Naive thymus-derived CD4-positive, alpha-beta T cell (primary cell): ENCODE results near the gene C4orf36. TPM values are rescaled to one million over a fixed set of nuclear protein-coding genes. Genes with fewer than 3 reads are reported as not detected.
A peak's percentile ranks its signal among the peaks of the same experiment; 100 is the strongest.

ENCODE experiments used
- ATAC-seq: fragments of 150-1000 bp; cut with Tn5 transposase; 2 replicates; pipeline ENCODE4 v1.10.0; 2021; ENCODE audit warnings: mild to moderate bottlenecking, moderate library complexity
- CTCF ChIA-PET: fragments of 350-600 bp; sonication (Branson Sonifier 250); formaldehyde crosslinking; loops from one replicate; lab custom pipeline; 2021; ENCODE audit warnings: antibody characterized with exemption; lab: Charles Lee
- POLR2A ChIA-PET: fragments of 350-600 bp; sonication (Branson Sonifier 250); formaldehyde crosslinking; loops from one replicate; lab custom pipeline; 2021; ENCODE audit warnings: antibody characterized with exemption, inconsistent platforms; lab: Charles Lee
- DNase-seq, 9 donors: peaks; one replicate each; pipeline versions ENCODE4 v3.0.0 to v3.0.0-alpha.2; 2020 to 2022; ENCODE audit warnings: mixed read lengths in 1 of 9
- H3K27ac ChIP-seq: one replicate; pipeline ENCODE4 v1.7.0; 2013; ENCODE audit warnings: mild to moderate bottlenecking, low read depth, low read length, moderate library complexity
- H3K27me3 ChIP-seq, 2 donors: one replicate each; pipeline ENCODE4 v1.7.0; 2013; ENCODE audit warnings: low read length in 2 of 2, mild to moderate bottlenecking in 2 of 2, moderate library complexity in 2 of 2; ENCODE audit not compliant: control insufficient read depth in 2 of 2, insufficient read depth in 2 of 2
- H3K36me3 ChIP-seq, 3 experiments: 1 replicate in 2 of 3; 2 replicates in 1 of 3; pipeline ENCODE4 v1.7.0; 2013; ENCODE audit warnings: low read length in 3 of 3, mild to moderate bottlenecking in 3 of 3, moderate library complexity in 1 of 3; ENCODE audit not compliant: insufficient read depth in 3 of 3, control insufficient read depth in 2 of 3
- H3K4me1 ChIP-seq, 2 donors: one replicate each; pipeline ENCODE4 v1.7.0; 2013; ENCODE audit warnings: low read length in 2 of 2, mild to moderate bottlenecking in 2 of 2, moderate library complexity in 1 of 2; ENCODE audit not compliant: control insufficient read depth in 2 of 2, insufficient read depth in 2 of 2
- H3K4me3 ChIP-seq: 2 replicates; pipeline ENCODE4 v1.7.0; 2013; ENCODE audit warnings: mild to moderate bottlenecking, low read length
- H3K9me3 ChIP-seq, 3 experiments: 1 replicate in 2 of 3; 2 replicates in 1 of 3; pipeline ENCODE4 v1.7.0; 2013; ENCODE audit warnings: low read length in 3 of 3; ENCODE audit not compliant: control insufficient read depth in 2 of 3
- H3K27ac Mint-ChIP-seq, 9 donors: one replicate each; pipeline ENCODE4 v1.8.0; 2020 to 2022; ENCODE audit warnings: mixed read lengths in 9 of 9, mild to moderate bottlenecking in 8 of 9, moderate library complexity in 5 of 9, inconsistent platforms in 2 of 9
- H3K27me3 Mint-ChIP-seq, 5 donors: one replicate each; pipeline ENCODE4 v1.8.0; 2021 to 2022; ENCODE audit warnings: mixed read lengths in 5 of 5, mild to moderate bottlenecking in 1 of 5
- H3K36me3 Mint-ChIP-seq, 5 donors: one replicate each; pipeline ENCODE4 v1.8.0; 2020 to 2022; ENCODE audit warnings: mixed read lengths in 5 of 5, mild to moderate bottlenecking in 3 of 5, inconsistent platforms in 1 of 5
- H3K4me1 Mint-ChIP-seq, 7 donors: one replicate each; pipeline ENCODE4 v1.8.0; 2020 to 2022; ENCODE audit warnings: mixed read lengths in 7 of 7, mild to moderate bottlenecking in 3 of 7, inconsistent platforms in 1 of 7
- H3K4me3 Mint-ChIP-seq, 10 donors: one replicate each; pipeline ENCODE4 v1.8.0; 2020 to 2022; ENCODE audit warnings: mild to moderate bottlenecking in 10 of 10, mixed read lengths in 10 of 10, moderate library complexity in 6 of 10, inconsistent platforms in 2 of 10
- H3K9me3 Mint-ChIP-seq, 11 donors: one replicate each; pipeline ENCODE4 v1.8.0; 2020 to 2022; ENCODE audit warnings: mixed read lengths in 11 of 11, mild to moderate bottlenecking in 4 of 11, inconsistent platforms in 1 of 11, moderate library complexity in 1 of 11
- intact Hi-C, 2 donors: fragments of 100-400 bp; cut with micrococcal nuclease; formaldehyde crosslinking; loops; one replicate each; pipeline ENCODE4 v1.15.1; 2023
- polyA plus RNA-seq, 2 donors: library from polyadenylated mRNA; unstranded; fragments of 300-500 nt; fragmentation: Illumina TruSeq; gene quantifications; one replicate each; pipeline ENCODE4 v1.2.3, GENCODE V29; 2021
- total RNA-seq, 6 experiments: library from RNA in 5 of 6; stranded (reverse) in 5 of 6; gene quantifications; 1 replicate in 5 of 6; 2 replicates in 1 of 6; pipeline ENCODE4 v1.2.3 and lab custom pipeline; 2021 to 2026

Gene C4orf36
- total and polyA plus RNA-seq, 7 experiments from 2014 or later = not detected

GRCh38 chr4:86935853-86936733 is 43.9 kb upstream of the C4orf36 start:
- Histone ChIP-seq H3K27me3 (no peaks in the 10 kb centered on the region), H3K27ac (peak overlapping the region; percentile 90), H3K4me3 (peak overlapping the region; percentile 91), H3K36me3 (peaks cover 0 to 8% (median 0%) of the 10 kb centered on the region in 3 experiments), H3K9me3 (no peaks in the 10 kb centered on the region), H3K4me1 (peaks cover 31% of the 10 kb centered on the region in 2 donors)
- CTCF ChIA-PET = interaction anchor here (0.7 to 3.5 kb wide), 3 partner anchors 14 to 157 kb away, joined by 5 to 17 read pairs (median 12); no protein-coding TSS in a partner anchor
- Mint-ChIP-seq H3K4me3 (peak overlapping the region; percentile 92 to 97 (median 94)), H3K27me3 (no peaks in the 10 kb centered on the region), H3K27ac (peak overlapping the region; percentile 91 to 97 (median 96)), H3K36me3 (peaks cover 0 to 5% (median 0%) of the 10 kb centered on the region in 5 donors), H3K9me3 (no peaks in the 10 kb centered on the region), H3K4me1 (peaks cover 39 to 70% (median 57%) of the 10 kb centered on the region in 7 donors)
- POLR2A ChIA-PET = interaction anchor here (0.6 to 11.5 kb wide), 13 partner anchors 9 to 455 kb away, joined by 3 to 193 read pairs (median 4); partner anchors contain the start of gene HSD17B11
- ATAC-seq (peak; percentile 57), DNase-seq (peak; percentile 44 to 78 (median 72))
- intact Hi-C loops = loop anchor here (1.0 to 10.0 kb wide), 15 partner anchors 9 to 1889 kb away; partner anchors contain the start of genes PPM1K (in 2 of the 2), HERC3 (in 1 of the 2), HERC5 (in 1 of the 2) and HSD17B11 (in 1 of the 2)

- H3K27ac ChIP-seq = peak overlapping the region; percentile 90
- ChIA-PET CTCF (interaction anchor here (1.1 to 3.0 kb wide), 3 partner anchors 26 to 157 kb away, joined by 3 to 18 read pairs (median 17); no protein-coding TSS in a partner anchor), POLR2A (interaction anchor here (0.9 to 11.5 kb wide), 12 partner anchors 10 to 487 kb away, joined by 3 to 193 read pairs (median 4); partner anchors contain the start of genes HSD17B11 and NUDT9)
- Mint-ChIP-seq H3K9me3 (no peaks in the 10 kb centered on the region), H3K4me3 (peak overlapping the region; percentile 92 to 97 (median 94)), H3K27me3 (no peaks in the 10 kb centered on the region), H3K4me1 (peaks cover 37 to 66% (median 57%) of the 10 kb centered on the region in 7 donors), H3K36me3 (peaks cover 0 to 8% (median 0%) of the 10 kb centered on the region in 5 donors), H3K27ac (peak overlapping the region; percentile 91 to 97 (median 96))
- H3K9me3 ChIP-seq = no peaks in the 10 kb centered on the region
- H3K36me3 ChIP-seq = peaks cover 0 to 8% (median 0%) of the 10 kb centered on the region in 3 experiments
- no peak for DNase-seq
- ATAC-seq = no peak
- intact Hi-C loops = loop anchor here (1.0 to 10.0 kb wide), 12 partner anchors 42 to 1889 kb away; partner anchors contain the start of genes PPM1K (in 2 of the 2), HERC3 (in 1 of the 2), HERC5 (in 1 of the 2) and HSD17B11 (in 1 of the 2)
- no peaks in the 10 kb centered on the region for H3K27me3 ChIP-seq
- peak overlapping the region; percentile 91 for H3K4me3 ChIP-seq
- H3K4me1 ChIP-seq = peaks cover 31% of the 10 kb centered on the region in 2 donors
Measured at GRCh38 chr4:86935566-86935852, 43.3 kb upstream of the C4orf36 start.

- Mint-ChIP-seq H3K9me3 (peaks cover 0 to under 1% (median 0%) of the 10 kb centered on the region in 11 donors), H3K4me1 (peaks cover 37 to 61% (median 53%) of the 10 kb centered on the region in 7 donors), H3K36me3 (peaks cover 0 to 6% (median 3%) of the 10 kb centered on the region in 5 donors), H3K27ac (peak within 1 kb of the TSS; percentile 91 to 97 (median 96)), H3K4me3 (peak within 1 kb of the TSS; percentile 92 to 97 (median 94)), H3K27me3 (no peaks in the 10 kb centered on the region)
- Histone ChIP-seq H3K36me3 (peaks cover 0 to 8% (median 0%) of the 10 kb centered on the region in 3 experiments), H3K4me3 (peak within 1 kb of the TSS; percentile 91), H3K27me3 (no peaks in the 10 kb centered on the region), H3K9me3 (no peaks in the 10 kb centered on the region), H3K27ac (peak within 1 kb of the TSS; percentile 90), H3K4me1 (peaks cover 29% of the 10 kb centered on the region in 2 donors)
- ATAC-seq (peak; percentile 90), DNase-seq (peak; percentile 74 to 91 (median 81))
- ChIA-PET POLR2A (interaction anchor here (0.6 to 11.5 kb wide), 19 partner anchors 10 to 487 kb away, joined by 3 to 193 read pairs (median 4); partner anchors contain the start of genes HSD17B11, KLHL8 and NUDT9), CTCF (interaction anchor here (0.7 to 3.0 kb wide), 11 partner anchors 10 to 289 kb away, joined by 3 to 18 read pairs (median 4); no protein-coding TSS in a partner anchor)
- intact Hi-C loops = loop anchor here (1.0 to 10.0 kb wide), 17 partner anchors 13 to 1890 kb away; partner anchors contain the start of genes HSD17B11 (in 2 of the 2), KLHL8 (in 2 of the 2), NUDT9 (in 2 of the 2) and PPM1K (in 2 of the 2)
Measured at GRCh38 chr4:86934771-86935565, 42.7 kb upstream of the C4orf36 start, which contains the start of gene AFF1. AFF1 (plus strand) TSS chr4:86935011; CDS start chr4:86948534, 13,523 bp downstream.

- DNase-seq = peak in 2 of 9 donors; percentile 10 to 11
- POLR2A ChIA-PET = interaction anchor here (0.6 to 11.5 kb wide), 15 partner anchors 9 to 460 kb away, joined by 3 to 193 read pairs (median 4); partner anchors contain the start of genes HSD17B11 and KLHL8
- no peak for ATAC-seq
- peaks cover 0 to 8% (median 0%) of the 10 kb centered on the region in 3 experiments for H3K36me3 ChIP-seq
- peaks cover 30 to 54% (median 46%) of the 10 kb centered on the region in 7 donors for H3K4me1 Mint-ChIP-seq
- CTCF ChIA-PET = interaction anchor here (0.8 to 3.0 kb wide), 11 partner anchors 10 to 289 kb away, joined by 3 to 18 read pairs (median 4); no protein-coding TSS in a partner anchor
- peak overlapping the region; percentile 85 to 97 (median 92) for H3K4me3 Mint-ChIP-seq
- peaks cover 0 to 9% (median 5%) of the 10 kb centered on the region in 5 donors for H3K36me3 Mint-ChIP-seq
- peak overlapping the region; percentile 81 to 92 (median 87) for H3K27ac Mint-ChIP-seq
- peaks cover 0 to 1% (median 0%) of the 10 kb centered on the region in 11 donors for H3K9me3 Mint-ChIP-seq
- H3K27me3 Mint-ChIP-seq = no peaks in the 10 kb centered on the region
- H3K9me3 ChIP-seq = no peaks in the 10 kb centered on the region
- peak overlapping the region; percentile 91 for H3K4me3 ChIP-seq
- intact Hi-C loops = loop anchor here (1.0 to 10.0 kb wide), 13 partner anchors 12 to 1891 kb away; partner anchors contain the start of genes HSD17B11 (in 2 of the 2), KLHL8 (in 2 of the 2), PPM1K (in 2 of the 2) and NUDT9 (in 1 of the 2)
- H3K27me3 ChIP-seq = no peaks in the 10 kb centered on the region
- peak overlapping the region; percentile 72 for H3K27ac ChIP-seq
- peaks cover 22 to 24% of the 10 kb centered on the region in 2 donors for H3K4me1 ChIP-seq
Measured at GRCh38 chr4:86934147-86934770, 42.0 kb upstream of the C4orf36 start.
